CD14-positive monocyte (primary cell): Measurements from ENCODE around the gene SUN3. TPM values are rescaled to one million over a fixed set of nuclear protein-coding genes. Genes with fewer than 3 reads are reported as not detected.

Experiments used
- DNase-seq, 3 donors: peaks; one replicate each; pipeline ENCODE4 v3.0.0-alpha.2; 2011 to 2022
- H2AFZ ChIP-seq: 2 replicates; pipeline ENCODE4 v1.6.0; 2012; ENCODE audit warnings: mild to moderate bottlenecking, low read depth, low read length, inconsistent platforms; ENCODE audit not compliant: insufficient read depth, poor library complexity, severe bottlenecking
- H3K27ac ChIP-seq, 2 donors: 1 replicate in 1 of 2; 2 replicates in 1 of 2; pipeline ENCODE4 v1.5.1; 2012 to 2013; ENCODE audit warnings: low read length in 2 of 2, control low read depth in 1 of 2, inconsistent platforms in 1 of 2, low read depth in 1 of 2, mild to moderate bottlenecking in 1 of 2
- H3K27me3 ChIP-seq, 2 donors: one replicate each; pipeline versions ENCODE4 v1.6.0 to v1.6.1; 2011 to 2013; ENCODE audit warnings: low read length in 2 of 2; ENCODE audit not compliant: control insufficient read depth in 2 of 2, insufficient read depth in 2 of 2
- H3K36me3 ChIP-seq, 2 donors: replicated peaks in 1 of 2; 1 replicate in 1 of 2; 2 replicates in 1 of 2; pipeline versions ENCODE4 v1.5.1 to v1.6.1; 2012 to 2013; ENCODE audit warnings: low read length in 2 of 2, control low read depth in 1 of 2, inconsistent platforms in 1 of 2, mild to moderate bottlenecking in 1 of 2; ENCODE audit not compliant: insufficient read depth in 2 of 2, control insufficient read depth in 1 of 2
- H3K4me1 ChIP-seq, 2 donors: 1 replicate in 1 of 2; 2 replicates in 1 of 2; pipeline versions ENCODE4 v1.5.1 to v1.6.1; 2012 to 2013; ENCODE audit warnings: low read length in 2 of 2, control low read depth in 1 of 2, inconsistent platforms in 1 of 2, mild to moderate bottlenecking in 1 of 2, moderate library complexity in 1 of 2; ENCODE audit not compliant: insufficient read depth in 2 of 2, control insufficient read depth in 1 of 2
- H3K4me2 ChIP-seq: replicated peaks from 2 replicates; pipeline ENCODE3; 2012; ENCODE audit warnings: low read length, moderate library complexity, mild to moderate bottlenecking; ENCODE audit not compliant: poor library complexity, severe bottlenecking; ENCODE audit errors: extremely low read depth
- H3K4me3 ChIP-seq, 3 experiments: fragments of 200-600 bp in 1 of 3; sonication (generic) in 1 of 3; replicated peaks in 1 of 3; 1 replicate in 2 of 3; 2 replicates in 1 of 3; pipeline ENCODE4 v1.5.1; 2011 to 2013; ENCODE audit warnings: low read length in 3 of 3, mild to moderate bottlenecking in 3 of 3, control low read depth in 2 of 3, low read depth in 2 of 3, inconsistent platforms in 1 of 3, moderate library complexity in 1 of 3
- H3K79me2 ChIP-seq: 2 replicates; pipeline ENCODE4 v1.6.0; 2012; ENCODE audit warnings: mild to moderate bottlenecking, control low read depth, inconsistent platforms, low read length, moderate library complexity; ENCODE audit not compliant: insufficient read depth
- H3K9ac ChIP-seq: 2 replicates; pipeline ENCODE4 v1.6.0; 2017; ENCODE audit warnings: low read length, mild to moderate bottlenecking; ENCODE audit not compliant: insufficient read depth, poor library complexity, severe bottlenecking
- H3K9me3 ChIP-seq, 2 donors: replicated peaks in 1 of 2; 1 replicate in 1 of 2; 2 replicates in 1 of 2; pipeline versions ENCODE4 v1.5.1 to v1.6.1; 2012 to 2013; ENCODE audit warnings: low read length in 2 of 2, control low read depth in 1 of 2; ENCODE audit not compliant: control insufficient read depth in 1 of 2, insufficient read depth in 1 of 2
- H4K20me1 ChIP-seq: 2 replicates; pipeline ENCODE4 v1.6.0; 2012; ENCODE audit warnings: mild to moderate bottlenecking, low read length, control low read depth, moderate library complexity; ENCODE audit not compliant: insufficient read depth
- H3K27ac Mint-ChIP-seq, 7 donors: one replicate each; pipeline ENCODE4 v1.8.0; 2020; ENCODE audit warnings: mild to moderate bottlenecking in 7 of 7, mixed read lengths in 7 of 7, moderate library complexity in 6 of 7, inconsistent platforms in 2 of 7
- H3K27me3 Mint-ChIP-seq, 3 donors: one replicate each; pipeline ENCODE4 v1.8.0; 2021 to 2022; ENCODE audit warnings: low read depth in 3 of 3, mild to moderate bottlenecking in 3 of 3, mixed read lengths in 3 of 3, moderate library complexity in 3 of 3, inconsistent platforms in 1 of 3
- H3K36me3 Mint-ChIP-seq, 2 donors: one replicate each; pipeline ENCODE4 v1.8.0; 2020; ENCODE audit warnings: mixed read lengths in 2 of 2, inconsistent platforms in 1 of 2, mild to moderate bottlenecking in 1 of 2
- H3K4me1 Mint-ChIP-seq: one replicate; pipeline ENCODE4 v1.8.0; 2020; ENCODE audit warnings: mild to moderate bottlenecking, mixed read lengths
- H3K4me3 Mint-ChIP-seq, 2 donors: one replicate each; pipeline ENCODE4 v1.8.0; 2020; ENCODE audit warnings: mild to moderate bottlenecking in 2 of 2, mixed read lengths in 2 of 2, moderate library complexity in 1 of 2
- H3K9me3 Mint-ChIP-seq, 7 donors: one replicate each; pipeline ENCODE4 v1.8.0; 2020 to 2022; ENCODE audit warnings: mixed read lengths in 7 of 7, mild to moderate bottlenecking in 6 of 7, moderate library complexity in 6 of 7, inconsistent platforms in 2 of 7
- CTCF ChIP-seq: fragments of 200-600 bp; IDR thresholded peaks from one replicate; pipeline ENCODE4 v1.8.0; 2022; ENCODE audit warnings: antibody characterized with exemption, mild to moderate bottlenecking
- WGBS: methylation state at CpG from one replicate; pipeline ENCODE4 v1.1.5; 2013; ENCODE audit warnings: missing lambda C conversion rate; ENCODE audit not compliant: insufficient coverage; 5-methylcytosine and 5-hydroxymethylcytosine counted together
- intact Hi-C, 2 donors: fragments of 100-400 bp; cut with micrococcal nuclease; formaldehyde crosslinking; loops; one replicate each; pipeline versions ENCODE4 v1.15.0 to v1.15.1; 2023
- polyA plus RNA-seq, 3 donors: library from polyadenylated mRNA; depleted of rRNA in 1 of 3; unstranded in 2 of 3; stranded (reverse) in 1 of 3; fragments of 300-500 nt in 2 of 3; fragments of >200 nt in 1 of 3; fragmentation: Illumina TruSeq in 2 of 3; gene quantifications; 1 replicate in 2 of 3; 2 replicates in 1 of 3; pipeline ENCODE4 v1.2.3, GENCODE V29; 2012 to 2021

The SUN3 gene
- polyA plus RNA-seq, 3 donors: not detected

- peaks cover 0 to 3% (median 2%) of the 10 kb centered on the region in 3 donors for H3K27me3 Mint-ChIP-seq
- no peak for TF ChIP-seq CTCF
- intact Hi-C loops: no loop called here
- WGBS: no CpG with 5 or more reads among the region's 2 CpGs
- H3K4me3 Mint-ChIP-seq: no peak overlapping the region
- no peak overlapping the region for H2AFZ ChIP-seq
- DNase-seq: no peak
- peaks cover 2 to 13% (median 8%) of the 10 kb centered on the region in 7 donors for H3K9me3 Mint-ChIP-seq
- peaks cover 0 to 4% of the 10 kb centered on the region in 2 donors for H3K36me3 Mint-ChIP-seq
- no peaks in the 10 kb centered on the region for H3K27me3 ChIP-seq
- no peak overlapping the region for H3K4me3 ChIP-seq
- no peaks in the 10 kb centered on the region for H4K20me1 ChIP-seq
- no peak overlapping the region for H3K9ac ChIP-seq
- peaks cover 10% of the 10 kb centered on the region for H3K4me1 Mint-ChIP-seq
- no peak overlapping the region for H3K27ac ChIP-seq
- H3K4me1 ChIP-seq: peaks cover 3 to 11% of the 10 kb centered on the region in 2 donors
- H3K79me2 ChIP-seq: no peaks in the 10 kb centered on the region
- H3K9me3 ChIP-seq: no peaks in the 10 kb centered on the region
- no peaks in the 10 kb centered on the region for H3K36me3 ChIP-seq
- no peak overlapping the region for H3K4me2 ChIP-seq
- no peak overlapping the region for H3K27ac Mint-ChIP-seq
Observed at GRCh38 chr7:48067475-48067874, 38.6 kb upstream of the SUN3 start.

GRCh38 chr7:48063985-48064384, 35.1 kb upstream of the SUN3 start:
- H3K4me3 Mint-ChIP-seq: no peak overlapping the region
- Histone ChIP-seq H4K20me1 (no peaks in the 10 kb centered on the region), H3K27me3 (no peaks in the 10 kb centered on the region), H3K4me2 (no peak overlapping the region), H3K27ac (no peak overlapping the region), H3K4me3 (no peak overlapping the region), H3K79me2 (no peaks in the 10 kb centered on the region), H3K9me3 (no peaks in the 10 kb centered on the region), H3K36me3 (no peaks in the 10 kb centered on the region), H2AFZ (no peak overlapping the region), H3K9ac (no peak overlapping the region), H3K4me1 (peaks cover 8 to 18% of the 10 kb centered on the region in 2 donors)
- no peak for TF ChIP-seq CTCF
- intact Hi-C loops: no loop called here
- DNase-seq: no peak
- peaks cover 0 to 2% (median 2%) of the 10 kb centered on the region in 3 donors for H3K27me3 Mint-ChIP-seq
- peaks cover 0 to 4% of the 10 kb centered on the region in 2 donors for H3K36me3 Mint-ChIP-seq
- no peak overlapping the region for H3K27ac Mint-ChIP-seq
- H3K4me1 Mint-ChIP-seq: peaks cover 18% of the 10 kb centered on the region
- WGBS: no CpG with 5 or more reads among the region's 1 CpG
- H3K9me3 Mint-ChIP-seq: peaks cover 2 to 11% (median 5%) of the 10 kb centered on the region in 7 donors
